PC-9 (cell line): ENCODE measurements around the gene SLC7A14. TPM values are rescaled to one million over a fixed set of nuclear protein-coding genes. Genes with fewer than 3 reads are reported as not detected.

ENCODE experiments used
- BruUV-seq: library from RNA; stranded (reverse); fragments of 400-500 nt; replicated peaks from 2 replicates; lab custom pipeline; 2021; lab: Mats Ljungman, UMichigan
- CTCF ChIA-PET: fragments of 300-600 bp; sonication (Branson Sonifier 250); formaldehyde crosslinking; loops from one replicate; lab custom pipeline; 2022; ENCODE audit warnings: antibody characterized with exemption; lab: Charles Lee
- POLR2A ChIA-PET: fragments of 300-600 bp; sonication (Branson Sonifier 250); formaldehyde crosslinking; loops from one replicate; lab custom pipeline; 2022; ENCODE audit warnings: antibody characterized with exemption; ENCODE audit not compliant: unreplicated experiment; lab: Charles Lee
- DNase-seq, 2 experiments: peaks; one replicate each; pipeline versions ENCODE4 v3.0.0 to v3.0.0-alpha.2; 2015 to 2022; ENCODE audit warnings: mixed read lengths in 1 of 2
- H2AFZ ChIP-seq: fragments of 200-600 bp; sonication (generic); 2 replicates; pipeline ENCODE4 v1.8.1; 2017; ENCODE audit warnings: antibody characterized with exemption
- H3F3A ChIP-seq: fragments of 200-600 bp; sonication (generic); 2 replicates; pipeline ENCODE4 v1.8.1; 2017; ENCODE audit warnings: antibody characterized with exemption, mild to moderate bottlenecking, low read depth; ENCODE audit not compliant: insufficient read depth
- H3K27ac ChIP-seq: fragments of 200-600 bp; sonication (generic); 2 replicates; pipeline ENCODE4 v1.6.1; 2016; ENCODE audit warnings: mixed run types
- H3K27me3 ChIP-seq: fragments of 200-600 bp; sonication (generic); 2 replicates; pipeline ENCODE4 v1.6.1; 2016; ENCODE audit warnings: low read depth, mixed run types; ENCODE audit not compliant: insufficient read depth
- H3K36me3 ChIP-seq: fragments of 200-600 bp; sonication (generic); 2 replicates; pipeline ENCODE4 v1.6.1; 2016; ENCODE audit warnings: low read depth, mixed run types
- H3K4me1 ChIP-seq: fragments of 200-600 bp; sonication (generic); replicated peaks from 2 replicates; pipeline ENCODE4 v1.6.1; 2016; ENCODE audit warnings: mixed run types; ENCODE audit not compliant: insufficient read depth
- H3K4me2 ChIP-seq: fragments of 200-600 bp; sonication (generic); 2 replicates; pipeline ENCODE4 v1.6.1; 2017; ENCODE audit warnings: mixed run types
- H3K4me3 ChIP-seq: fragments of 200-600 bp; sonication (generic); 2 replicates; pipeline ENCODE4 v1.6.1; 2016; ENCODE audit warnings: mixed run types
- H3K79me2 ChIP-seq: fragments of 200-600 bp; sonication (generic); 2 replicates; pipeline ENCODE4 v1.6.1; 2017; ENCODE audit warnings: low read depth, mixed run types
- H3K9me2 ChIP-seq: fragments of 200-600 bp; sonication (generic); 2 replicates; pipeline ENCODE4 v1.8.1; 2017; ENCODE audit warnings: mild to moderate bottlenecking; ENCODE audit not compliant: insufficient read depth
- H3K9me3 ChIP-seq: fragments of 200-600 bp; sonication (generic); 2 replicates; pipeline ENCODE4 v1.8.1; 2016; ENCODE audit warnings: low read depth; ENCODE audit not compliant: insufficient read depth
- H4K20me1 ChIP-seq: fragments of 200-600 bp; sonication (generic); 2 replicates; pipeline ENCODE4 v1.8.1; 2017; ENCODE audit not compliant: insufficient read depth
- CTCF ChIP-seq: fragments of 200-600 bp; sonication (generic); conservative IDR thresholded peaks from 2 replicates; pipeline ENCODE4 v1.6.1; 2017; ENCODE audit warnings: mixed run types, antibody characterized with exemption, mild to moderate bottlenecking, moderate library complexity
- EZH2 ChIP-seq: fragments of 200-600 bp; sonication (generic); IDR thresholded peaks from 2 replicates; pipeline ENCODE4 v1.8.0; 2017; ENCODE audit warnings: antibody characterized with exemption, low read depth
- intact Hi-C: fragments of 100-400 bp; cut with micrococcal nuclease; formaldehyde crosslinking; loops from one replicate; pipeline ENCODE4 v1.10.0; 2022; ENCODE audit not compliant: unreplicated experiment
- total RNA-seq: library from RNA; stranded (reverse); gene quantifications from 2 replicates; pipeline ENCODE4 v1.2.3, GENCODE V29; 2021

Gene SLC7A14
- total RNA-seq, 1 experiment from 2014 or later, result not detected

GRCh38 chr3:170539897-170540296 is 46.0 kb downstream of the SLC7A14 start:
- intact Hi-C loops, result no loop called here

GRCh38 chr3:170536712-170537111 is 49.2 kb downstream of the SLC7A14 start:
- POLR2A ChIA-PET, result no interaction called here

More at GRCh38 chr3:170539897-170540296, 46.0 kb downstream of the SLC7A14 start:
- no TSS peak for BruUV-seq
- Histone ChIP-seq H3F3A (no peaks in the 10 kb centered on the region), H4K20me1 (no peaks in the 10 kb centered on the region), H3K9me2 (no peaks in the 10 kb centered on the region), H2AFZ (no peak overlapping the region), H3K27ac (no peak overlapping the region), H3K4me3 (no peak overlapping the region), H3K4me1 (no peaks in the 10 kb centered on the region), H3K79me2 (no peaks in the 10 kb centered on the region), H3K4me2 (no peak overlapping the region), H3K36me3 (no peaks in the 10 kb centered on the region), H3K27me3 (no peaks in the 10 kb centered on the region), H3K9me3 (no peaks in the 10 kb centered on the region)
- peak in 1 of 2 experiments; percentile 18 for DNase-seq
- TF ChIP-seq EZH2 (no peak), CTCF (no peak)
- CTCF ChIA-PET, result no interaction called here
- POLR2A ChIA-PET, result no interaction called here

GRCh38 chr3:170534227-170534626 is 51.6 kb downstream of the SLC7A14 start:
- Histone ChIP-seq H2AFZ (no peak overlapping the region), H3K4me1 (no peaks in the 10 kb centered on the region), H3K36me3 (no peaks in the 10 kb centered on the region), H3K27ac (no peak overlapping the region), H3F3A (no peaks in the 10 kb centered on the region), H3K9me2 (no peaks in the 10 kb centered on the region), H4K20me1 (no peaks in the 10 kb centered on the region), H3K9me3 (no peaks in the 10 kb centered on the region), H3K4me3 (no peak overlapping the region), H3K27me3 (no peaks in the 10 kb centered on the region), H3K79me2 (no peaks in the 10 kb centered on the region), H3K4me2 (no peak overlapping the region)
- ChIA-PET CTCF (no interaction called here), POLR2A (interaction anchor here (0.6 kb wide), 1 partner anchor 18 kb away, joined by 6 read pairs; no protein-coding TSS in a partner anchor)
- intact Hi-C loops, result no loop called here
- no peak for TF ChIP-seq EZH2
- TF ChIP-seq CTCF, result no peak
- no TSS peak for BruUV-seq
- DNase-seq, result peak in 1 of 2 experiments; percentile 26

More at GRCh38 chr3:170536712-170537111, 49.2 kb downstream of the SLC7A14 start:
- Histone ChIP-seq H3K9me2 (no peaks in the 10 kb centered on the region), H3K9me3 (no peaks in the 10 kb centered on the region), H3K4me3 (no peak overlapping the region), H3K4me2 (no peak overlapping the region), H3K4me1 (no peaks in the 10 kb centered on the region), H3K36me3 (no peaks in the 10 kb centered on the region), H2AFZ (no peak overlapping the region), H4K20me1 (no peaks in the 10 kb centered on the region), H3K79me2 (no peaks in the 10 kb centered on the region), H3F3A (no peaks in the 10 kb centered on the region), H3K27me3 (no peaks in the 10 kb centered on the region), H3K27ac (no peak overlapping the region)
- DNase-seq, result peak in 1 of 2 experiments; percentile 28
- TF ChIP-seq CTCF, result no peak
- no peak for TF ChIP-seq EZH2
- CTCF ChIA-PET, result no interaction called here
- no TSS peak for BruUV-seq
- intact Hi-C loops, result no loop called here
